Osteoblast (primary cell): Measurements from ENCODE around the gene FLT1. TPM values are rescaled to one million over a fixed set of nuclear protein-coding genes. Genes with fewer than 3 reads are reported as not detected.
A peak's percentile ranks its signal among the peaks of the same experiment; 100 is the strongest.

ENCODE experiments used
- DNase-seq: peaks from one replicate; pipeline ENCODE4 v3.0.0; 2011; ENCODE audit warnings: low spot score, mixed read lengths; ENCODE audit not compliant: insufficient read length; ENCODE audit errors: missing footprints
- H2AFZ ChIP-seq: 2 replicates; pipeline ENCODE4 v1.6.0; 2011; ENCODE audit warnings: mild to moderate bottlenecking, low read length
- H3K27ac ChIP-seq: 2 replicates; pipeline ENCODE4 v1.5.1; 2011; ENCODE audit warnings: mild to moderate bottlenecking, low read depth, low read length, moderate library complexity
- H3K27me3 ChIP-seq: 2 replicates; pipeline ENCODE4 v1.6.0; 2012; ENCODE audit warnings: mild to moderate bottlenecking, control low read depth, inconsistent platforms, low read length, moderate library complexity; ENCODE audit not compliant: insufficient read depth
- H3K36me3 ChIP-seq: 2 replicates; pipeline ENCODE4 v1.5.1; 2011; ENCODE audit warnings: mild to moderate bottlenecking, low read length, control low read depth, moderate library complexity; ENCODE audit not compliant: insufficient read depth
- H3K4me1 ChIP-seq: 2 replicates; pipeline ENCODE4 v1.5.1; 2011; ENCODE audit warnings: mild to moderate bottlenecking, low read length, control low read depth, moderate library complexity; ENCODE audit not compliant: insufficient read depth
- H3K4me2 ChIP-seq: 2 replicates; pipeline ENCODE4 v1.6.0; 2011; ENCODE audit warnings: mild to moderate bottlenecking, low read length; ENCODE audit not compliant: insufficient read depth
- H3K4me3 ChIP-seq: fragments of 200-600 bp; sonication (generic); 3 replicates; pipeline ENCODE4 v1.5.1; 2012; ENCODE audit warnings: mild to moderate bottlenecking, low read length, inconsistent platforms; ENCODE audit not compliant: insufficient read depth
- H3K79me2 ChIP-seq: 2 replicates; pipeline ENCODE4 v1.6.0; 2012; ENCODE audit warnings: mild to moderate bottlenecking, low read length, control low read depth, inconsistent platforms; ENCODE audit not compliant: insufficient read depth
- H3K9me3 ChIP-seq: 2 replicates; pipeline ENCODE4 v1.5.1; 2011; ENCODE audit warnings: low read depth, low read length, control low read depth
- H4K20me1 ChIP-seq: 2 replicates; pipeline ENCODE4 v1.6.0; 2012; ENCODE audit warnings: mild to moderate bottlenecking, low read length, control low read depth; ENCODE audit not compliant: insufficient read depth
- total RNA-seq: library from RNA; depleted of rRNA; stranded (reverse); fragments of >200 nt; gene quantifications from 2 replicates; pipeline ENCODE4 v1.2.3, GENCODE V29; 2012
- TF ChIP-seq, protein P1 (sequence below): IDR thresholded peaks from 2 replicates; pipeline ENCODE4 v1.5.1; 2011; ENCODE audit warnings: mild to moderate bottlenecking, low read depth, low read length, moderate library complexity; ENCODE audit errors: extremely low read depth

FLT1 gene
- total RNA-seq, 1 donor: not detected

DNA sequence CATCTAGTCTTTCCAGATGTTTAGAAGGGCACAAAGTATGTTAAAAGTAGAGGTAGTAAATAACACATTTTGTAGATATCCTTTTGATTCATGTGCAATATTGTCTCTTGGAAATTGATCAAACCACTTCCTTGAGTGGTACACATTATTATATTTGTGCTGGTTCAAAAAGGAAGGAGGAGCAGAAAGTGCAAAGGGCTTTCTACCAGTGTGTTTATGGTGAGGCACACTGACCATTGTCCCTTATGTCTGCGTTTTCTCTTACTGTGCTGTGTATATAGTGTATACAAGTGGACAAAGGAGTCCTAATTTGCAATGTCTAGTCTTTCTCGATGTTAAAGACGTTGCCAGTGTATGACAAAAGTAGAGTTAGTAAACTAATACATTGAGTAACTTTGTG lies 41.4 kb upstream of the FLT1 start:
- Histone ChIP-seq H3K4me1 (peaks cover 6% of the 10 kb centered on the region), H2AFZ (no peak overlapping the region), H4K20me1 (no peaks in the 10 kb centered on the region), H3K4me3 (no peak overlapping the region), H3K36me3 (no peaks in the 10 kb centered on the region), H3K4me2 (no peak overlapping the region), H3K9me3 (no peaks in the 10 kb centered on the region), H3K27ac (no peak overlapping the region), H3K27me3 (peaks cover 17% of the 10 kb centered on the region), H3K79me2 (no peaks in the 10 kb centered on the region)
- TF ChIP-seq, protein P1, sequence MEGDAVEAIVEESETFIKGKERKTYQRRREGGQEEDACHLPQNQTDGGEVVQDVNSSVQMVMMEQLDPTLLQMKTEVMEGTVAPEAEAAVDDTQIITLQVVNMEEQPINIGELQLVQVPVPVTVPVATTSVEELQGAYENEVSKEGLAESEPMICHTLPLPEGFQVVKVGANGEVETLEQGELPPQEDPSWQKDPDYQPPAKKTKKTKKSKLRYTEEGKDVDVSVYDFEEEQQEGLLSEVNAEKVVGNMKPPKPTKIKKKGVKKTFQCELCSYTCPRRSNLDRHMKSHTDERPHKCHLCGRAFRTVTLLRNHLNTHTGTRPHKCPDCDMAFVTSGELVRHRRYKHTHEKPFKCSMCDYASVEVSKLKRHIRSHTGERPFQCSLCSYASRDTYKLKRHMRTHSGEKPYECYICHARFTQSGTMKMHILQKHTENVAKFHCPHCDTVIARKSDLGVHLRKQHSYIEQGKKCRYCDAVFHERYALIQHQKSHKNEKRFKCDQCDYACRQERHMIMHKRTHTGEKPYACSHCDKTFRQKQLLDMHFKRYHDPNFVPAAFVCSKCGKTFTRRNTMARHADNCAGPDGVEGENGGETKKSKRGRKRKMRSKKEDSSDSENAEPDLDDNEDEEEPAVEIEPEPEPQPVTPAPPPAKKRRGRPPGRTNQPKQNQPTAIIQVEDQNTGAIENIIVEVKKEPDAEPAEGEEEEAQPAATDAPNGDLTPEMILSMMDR: no peak
- DNase-seq: no peak

GRCh38 chr13:28535734-28536133 lies 40.8 kb upstream of the FLT1 start:
- H2AFZ ChIP-seq: no peak overlapping the region
- no peaks in the 10 kb centered on the region for H4K20me1 ChIP-seq

GRCh38 chr13:28534801-28535200 lies 39.9 kb upstream of the FLT1 start:
- DNase-seq: no peak
- TF ChIP-seq, protein P1: no peak
- H3K27me3 ChIP-seq: peaks cover 31% of the 10 kb centered on the region
- no peak overlapping the region for H3K27ac ChIP-seq
- no peak overlapping the region for H3K4me2 ChIP-seq
- no peaks in the 10 kb centered on the region for H3K79me2 ChIP-seq
- H3K36me3 ChIP-seq: no peaks in the 10 kb centered on the region
- H2AFZ ChIP-seq: no peak overlapping the region
- H4K20me1 ChIP-seq: no peaks in the 10 kb centered on the region
- peaks cover 13% of the 10 kb centered on the region for H3K4me1 ChIP-seq
- H3K4me3 ChIP-seq: no peak overlapping the region
- H3K9me3 ChIP-seq: no peaks in the 10 kb centered on the region

More at GRCh38 chr13:28535734-28536133, 40.8 kb upstream of the FLT1 start:
- no peaks in the 10 kb centered on the region for H3K36me3 ChIP-seq
- no peak overlapping the region for H3K4me2 ChIP-seq
- H3K4me3 ChIP-seq: no peak overlapping the region
- DNase-seq: no peak
- no peaks in the 10 kb centered on the region for H3K79me2 ChIP-seq
- H3K27ac ChIP-seq: no peak overlapping the region
- peaks cover 13% of the 10 kb centered on the region for H3K4me1 ChIP-seq
- H3K9me3 ChIP-seq: no peaks in the 10 kb centered on the region
- H3K27me3 ChIP-seq: peaks cover 23% of the 10 kb centered on the region
- TF ChIP-seq, protein P1: no peak

DNA sequence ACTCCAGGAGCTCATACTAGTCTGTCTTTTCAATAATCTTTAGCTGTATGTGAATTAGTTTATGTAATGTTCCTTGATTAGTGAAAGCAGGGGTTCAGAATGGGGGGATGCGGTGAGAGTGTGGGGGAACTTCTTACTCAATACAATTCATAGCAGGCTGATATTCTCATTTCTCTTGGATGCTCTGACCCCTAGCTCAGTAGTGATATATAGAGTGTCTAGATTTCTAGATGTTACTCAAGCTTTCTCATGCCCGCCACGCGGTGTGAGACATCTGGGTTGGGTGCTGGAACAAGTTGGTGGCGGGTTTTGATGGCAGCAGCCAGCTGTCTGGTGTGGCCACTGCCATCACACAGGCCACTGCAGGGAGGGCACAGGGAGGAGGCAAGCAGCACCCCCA lies 39.3 kb upstream of the FLT1 start:
- Histone ChIP-seq H3K9me3 (no peaks in the 10 kb centered on the region), H3K27me3 (peaks cover 31% of the 10 kb centered on the region), H3K4me3 (no peak overlapping the region), H4K20me1 (no peaks in the 10 kb centered on the region), H3K36me3 (no peaks in the 10 kb centered on the region), H2AFZ (no peak overlapping the region), H3K4me1 (peaks cover 13% of the 10 kb centered on the region), H3K79me2 (no peaks in the 10 kb centered on the region), H3K27ac (no peak overlapping the region), H3K4me2 (no peak overlapping the region)
- DNase-seq: peak; percentile 78
- TF ChIP-seq, protein P1: no peak
